Keratinocyte (primary cell): ENCODE measurements around the gene PRRC2B.

Experiments
- EZH2 ChIP-seq: IDR thresholded peaks from one replicate; pipeline ENCODE4 v1.6.1; 2012; ENCODE audit warnings: inconsistent platforms, mild to moderate bottlenecking, low read length, moderate library complexity
- TF ChIP-seq, protein P1 (sequence below), 3 experiments: IDR thresholded peaks in 1 of 3; conservative IDR thresholded peaks in 1 of 3; optimal IDR thresholded peaks in 1 of 3; 2 replicates in 2 of 3; 3 replicates in 1 of 3; pipeline versions ENCODE3 to v1.5.1; 2011; ENCODE audit warnings: low read length in 3 of 3, mild to moderate bottlenecking in 3 of 3, moderate library complexity in 2 of 3, control low read depth in 1 of 3, inconsistent platforms in 1 of 3; ENCODE audit not compliant: insufficient read depth in 2 of 3; ENCODE audit errors: extremely low read depth in 1 of 3

DNA sequence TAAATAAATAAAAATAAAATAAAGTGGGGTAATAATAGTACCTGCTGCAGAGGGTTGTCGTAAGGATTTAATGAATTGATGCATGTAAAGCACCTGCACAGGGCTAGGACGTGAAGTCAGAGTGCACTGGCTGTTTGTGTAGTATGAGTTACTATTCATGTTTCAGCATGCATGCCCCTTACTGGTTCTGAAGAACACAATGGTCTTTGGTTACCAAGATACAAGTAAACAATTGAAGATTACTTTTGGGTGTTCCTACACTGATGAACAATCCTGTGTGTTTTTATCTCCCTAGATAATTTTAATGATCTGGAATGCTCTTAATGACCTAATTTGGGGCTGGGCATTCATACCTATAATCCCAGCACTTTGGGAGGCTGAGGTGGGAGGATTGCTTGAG, 23.2 kb upstream of the PRRC2B start:
- TF ChIP-seq, protein P1, sequence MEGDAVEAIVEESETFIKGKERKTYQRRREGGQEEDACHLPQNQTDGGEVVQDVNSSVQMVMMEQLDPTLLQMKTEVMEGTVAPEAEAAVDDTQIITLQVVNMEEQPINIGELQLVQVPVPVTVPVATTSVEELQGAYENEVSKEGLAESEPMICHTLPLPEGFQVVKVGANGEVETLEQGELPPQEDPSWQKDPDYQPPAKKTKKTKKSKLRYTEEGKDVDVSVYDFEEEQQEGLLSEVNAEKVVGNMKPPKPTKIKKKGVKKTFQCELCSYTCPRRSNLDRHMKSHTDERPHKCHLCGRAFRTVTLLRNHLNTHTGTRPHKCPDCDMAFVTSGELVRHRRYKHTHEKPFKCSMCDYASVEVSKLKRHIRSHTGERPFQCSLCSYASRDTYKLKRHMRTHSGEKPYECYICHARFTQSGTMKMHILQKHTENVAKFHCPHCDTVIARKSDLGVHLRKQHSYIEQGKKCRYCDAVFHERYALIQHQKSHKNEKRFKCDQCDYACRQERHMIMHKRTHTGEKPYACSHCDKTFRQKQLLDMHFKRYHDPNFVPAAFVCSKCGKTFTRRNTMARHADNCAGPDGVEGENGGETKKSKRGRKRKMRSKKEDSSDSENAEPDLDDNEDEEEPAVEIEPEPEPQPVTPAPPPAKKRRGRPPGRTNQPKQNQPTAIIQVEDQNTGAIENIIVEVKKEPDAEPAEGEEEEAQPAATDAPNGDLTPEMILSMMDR (optimal IDR thresholded peaks at IDR 0.05 in 1 of 3, IDR thresholded peaks at IDR 0.05 in 1 of 3, conservative IDR thresholded peaks at IDR 0.05 in 1 of 3; ENCODE audit: extremely low read depth in 1 of 3, insufficient read depth in 2 of 3, low read length in 3 of 3) = no peak
- no peak for TF ChIP-seq EZH2
